GM21786 (cell line): Measurements from ENCODE around the gene MYORG.

Source experiments
- ATAC-seq: cut with Tn5 transposase; IDR thresholded peaks from one replicate; pipeline ENCODE4 v1.9.1; 2021; ENCODE audit not compliant: unreplicated experiment

MYORG gene

DNA sequence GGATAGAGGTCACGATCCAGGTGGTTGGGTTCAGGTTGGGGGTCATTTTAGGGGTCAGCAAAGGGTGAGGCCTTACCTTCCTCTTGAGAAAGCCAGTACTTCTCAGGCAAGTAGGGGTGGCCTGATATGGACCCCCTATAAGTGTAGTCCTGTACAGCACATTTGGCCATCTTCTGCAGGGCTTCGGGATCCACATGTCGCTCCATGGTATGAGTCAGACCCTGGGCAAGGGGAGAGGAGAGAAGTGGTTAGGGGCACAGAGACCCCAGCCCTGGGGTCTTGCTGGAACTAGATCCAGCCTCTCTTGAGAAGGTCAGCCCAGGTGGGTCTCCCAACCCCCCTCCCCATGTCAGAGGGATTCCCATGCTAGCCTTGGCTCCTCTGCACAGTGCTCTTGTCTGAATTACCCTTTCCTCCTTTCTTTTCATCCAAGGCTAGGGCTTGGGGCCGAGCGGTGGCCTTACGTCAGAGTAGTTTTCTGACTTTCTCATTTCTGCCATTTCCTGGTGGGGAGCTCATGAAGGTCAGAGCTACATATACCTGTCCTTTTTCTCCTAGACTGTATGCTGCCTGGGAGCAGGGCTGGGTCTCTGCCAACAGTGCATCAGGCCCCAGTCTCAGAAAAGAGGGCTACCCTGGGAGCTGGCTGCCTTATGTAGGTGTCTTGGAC lies 9.0 kb upstream of the MYORG start:
- ATAC-seq: no peak

DNA sequence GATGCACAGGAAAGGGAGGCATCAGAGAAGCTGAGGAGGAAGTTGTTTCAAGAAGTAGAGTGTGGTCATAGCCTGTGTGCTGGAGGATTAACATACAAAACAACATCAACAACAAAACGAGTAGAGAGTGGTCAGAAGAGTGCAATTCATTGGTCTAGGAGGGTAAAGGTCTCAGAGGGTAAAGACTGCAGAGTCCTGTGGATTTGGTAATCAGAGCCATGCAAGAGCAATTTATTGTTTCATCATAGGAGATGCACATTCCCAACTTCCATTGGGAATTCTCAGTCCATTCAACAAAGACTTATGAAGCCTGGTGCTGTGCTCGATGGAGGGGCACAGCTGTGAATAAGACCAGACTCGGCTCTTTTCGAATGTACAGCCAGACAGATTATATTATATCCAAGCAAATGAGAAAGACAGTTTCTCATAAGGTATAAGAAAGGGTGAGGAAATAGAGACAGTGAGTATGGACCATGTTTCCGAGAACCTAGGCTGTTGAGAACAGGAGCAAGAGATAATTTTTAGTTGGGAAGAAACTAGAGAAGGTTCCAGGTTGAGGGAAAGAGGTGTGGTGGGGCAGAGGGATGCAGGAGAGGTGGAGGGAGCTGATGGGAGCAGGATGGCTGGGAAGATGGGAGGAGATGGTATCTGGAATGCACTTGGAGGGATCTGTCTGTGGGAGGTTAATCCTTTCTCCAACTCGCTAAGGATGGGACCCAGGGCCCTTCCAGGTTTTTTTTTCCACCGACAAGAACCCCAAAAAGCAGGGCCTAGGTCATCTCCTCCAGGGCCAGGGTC lies 7.9 kb upstream of the MYORG start:
- no peak for ATAC-seq

DNA sequence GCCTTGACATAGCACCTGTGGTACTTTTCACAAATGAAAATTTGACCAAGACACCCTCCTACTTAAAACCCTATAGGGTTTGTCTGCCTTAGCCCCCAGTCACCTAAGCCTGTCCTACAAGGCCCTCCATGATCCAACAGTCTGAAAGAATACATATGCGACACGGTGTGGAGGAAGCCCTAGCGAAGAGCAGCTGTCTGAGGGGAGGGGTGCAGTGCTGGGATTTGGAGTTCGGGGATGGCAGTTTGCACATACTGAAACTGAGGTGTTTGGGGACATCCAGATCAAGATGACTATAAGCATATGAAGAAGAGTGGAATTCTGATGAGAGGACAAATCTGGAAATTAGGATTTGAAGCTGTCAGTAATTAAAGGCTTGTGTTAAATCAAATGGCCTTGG lies 7.2 kb upstream of the MYORG start:
- ATAC-seq: no peak

DNA sequence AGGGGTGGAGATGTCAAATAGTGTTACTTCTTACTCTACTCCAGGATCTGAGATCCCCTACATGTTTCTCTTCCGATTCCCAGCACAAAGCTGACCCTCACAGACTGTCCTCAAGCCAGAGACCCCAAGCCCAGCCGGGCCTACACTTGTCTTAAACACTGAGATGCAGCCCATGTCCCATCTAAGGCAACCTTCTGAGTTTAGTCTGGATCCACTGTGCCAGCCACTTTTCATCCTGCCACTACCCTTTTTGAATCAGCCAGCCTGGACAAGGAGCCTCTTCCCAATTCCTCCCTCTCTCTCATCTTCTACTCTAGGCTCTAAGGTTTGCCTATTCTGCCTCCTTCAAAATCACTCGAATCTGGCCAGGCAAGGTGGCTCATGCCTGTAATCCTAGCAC lies 6.2 kb upstream of the MYORG start:
- ATAC-seq: no peak

DNA sequence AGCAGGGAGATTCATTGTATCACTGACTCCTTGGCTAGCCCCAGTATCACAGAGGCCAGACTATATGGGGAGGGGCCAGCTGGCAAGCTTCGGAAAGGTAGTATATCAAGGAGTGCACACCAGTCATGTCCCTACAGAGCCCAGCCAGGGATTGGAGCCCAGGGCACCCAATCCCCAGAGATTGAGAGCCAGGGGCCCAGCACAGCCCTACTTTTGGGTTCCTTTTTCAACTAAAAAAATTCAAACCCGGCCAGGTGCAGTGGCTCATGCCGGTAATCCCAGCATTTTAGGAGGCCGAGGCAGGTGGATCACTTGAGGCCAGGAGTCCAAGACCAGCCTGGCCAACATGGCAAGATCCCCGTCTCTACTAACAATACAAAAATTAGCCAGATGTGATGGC lies 5.4 kb upstream of the MYORG start:
- ATAC-seq: no peak

DNA sequence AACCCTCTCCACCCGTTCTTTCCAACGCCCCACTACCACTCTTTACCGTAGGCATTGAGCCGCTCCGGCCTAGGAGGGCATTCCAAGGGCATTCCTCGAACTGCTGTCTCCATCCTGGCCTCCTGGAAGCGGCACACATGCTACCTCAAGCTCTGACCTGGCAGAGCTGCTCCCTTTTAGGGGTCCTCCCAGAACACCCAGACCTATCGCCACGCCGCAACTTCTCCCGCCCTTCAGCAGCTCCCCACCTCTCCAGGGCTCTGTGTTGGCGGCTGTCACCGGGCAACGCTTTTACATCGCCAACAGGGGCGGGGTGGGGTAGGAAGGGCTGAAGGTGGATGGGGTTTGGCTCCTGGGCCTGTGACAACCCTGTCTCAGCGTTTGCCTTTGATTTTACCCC lies 4.6 kb upstream of the MYORG start:
- ATAC-seq: no peak

DNA sequence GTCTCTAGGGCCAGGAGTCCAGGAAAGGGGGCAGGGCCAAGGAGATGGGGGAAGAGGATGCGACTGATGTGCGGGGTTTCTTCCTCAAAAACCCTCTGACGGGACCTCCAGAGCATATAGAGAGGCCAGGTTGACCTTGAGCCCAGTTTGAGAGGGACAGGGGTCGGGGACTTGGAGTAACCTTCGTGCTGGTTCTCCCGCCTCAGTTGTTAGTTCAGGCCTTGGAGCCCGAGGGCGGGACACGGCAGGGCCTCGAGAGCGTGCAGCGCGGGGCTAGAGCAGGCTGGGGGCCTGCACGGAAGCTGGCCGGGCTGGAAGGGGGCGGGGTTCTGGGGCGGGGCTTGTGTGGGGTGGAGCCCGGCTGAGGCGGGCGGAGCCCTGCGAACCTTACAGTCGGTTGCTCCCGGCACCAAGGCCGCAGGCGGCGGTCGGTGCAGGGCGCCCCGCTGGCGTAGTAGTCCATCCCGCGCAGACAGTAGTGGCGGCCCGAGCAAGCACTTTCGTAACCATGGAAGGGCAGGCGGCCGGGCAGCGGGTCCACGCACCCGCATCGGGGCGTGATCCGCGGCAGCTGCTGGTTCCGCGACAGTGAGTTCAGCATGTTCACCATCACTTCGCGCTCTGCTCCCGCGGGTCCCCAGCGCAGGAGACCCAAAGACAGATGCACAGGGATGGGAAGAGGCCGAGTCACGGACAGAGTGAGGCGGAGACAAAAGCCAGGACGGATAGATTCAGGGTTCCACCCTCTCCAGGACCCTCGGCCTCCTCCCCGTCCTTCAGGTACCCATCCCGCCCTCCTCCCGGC lies 4.0 kb upstream of the MYORG start:
- ATAC-seq: peak; percentile 24

DNA sequence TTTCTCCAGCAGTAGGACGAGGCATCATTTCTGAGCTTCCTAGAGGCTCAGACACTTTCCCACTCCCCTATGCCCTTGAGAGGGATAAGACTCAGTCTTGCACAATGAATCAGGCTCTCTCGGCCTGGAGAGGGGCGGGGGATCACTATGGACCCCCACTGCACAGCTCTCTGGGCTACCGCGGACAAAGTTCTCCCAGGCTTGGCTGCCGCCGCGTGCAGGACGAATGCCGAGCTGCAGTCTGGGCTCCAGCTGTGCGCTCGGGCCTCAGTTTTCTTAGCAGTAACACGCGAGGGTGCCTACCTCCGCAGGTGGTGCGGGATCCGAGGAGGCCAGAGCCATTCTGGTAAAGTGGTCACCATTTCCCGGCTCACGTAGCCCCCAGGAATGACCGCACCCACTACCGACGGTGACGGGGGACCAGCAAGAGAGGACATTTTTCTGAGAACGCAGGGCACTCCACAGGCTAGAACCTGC lies 3.4 kb upstream of the MYORG start:
- no peak for ATAC-seq

DNA sequence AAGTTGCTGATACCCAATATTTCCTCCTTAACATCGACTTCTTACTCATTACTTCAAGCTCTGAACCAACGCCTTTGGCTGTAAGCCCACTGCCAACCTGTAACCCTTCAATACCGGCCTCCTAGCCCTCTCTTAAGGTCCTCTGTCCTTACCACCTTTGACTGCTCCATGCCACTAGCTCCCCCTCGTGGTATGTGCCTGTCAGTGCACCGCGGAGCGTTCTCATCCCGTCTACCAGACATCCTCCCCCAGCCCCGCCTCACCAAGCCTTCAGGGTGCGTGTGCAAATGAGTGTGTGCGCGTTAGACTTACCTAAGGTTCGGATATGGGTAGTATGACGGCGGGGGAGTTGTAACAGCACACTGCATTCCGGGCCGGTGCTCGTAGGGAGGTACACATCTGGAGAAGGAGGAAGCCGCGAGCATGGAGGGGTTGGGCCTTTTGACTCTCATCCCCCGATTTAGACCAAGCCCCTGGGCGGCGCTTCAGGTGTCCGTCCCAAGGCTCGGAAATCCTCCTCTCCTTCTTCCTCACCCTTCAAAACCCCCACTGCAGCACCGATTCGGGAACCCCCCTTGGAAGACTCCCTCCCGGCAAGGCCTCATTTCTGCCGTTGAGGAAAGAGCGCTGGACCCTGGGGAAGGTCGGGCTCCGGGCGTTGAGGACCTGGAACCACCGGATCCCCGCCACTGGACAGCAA lies 2.8 kb upstream of the MYORG start:
- peak; percentile 24 for ATAC-seq

DNA sequence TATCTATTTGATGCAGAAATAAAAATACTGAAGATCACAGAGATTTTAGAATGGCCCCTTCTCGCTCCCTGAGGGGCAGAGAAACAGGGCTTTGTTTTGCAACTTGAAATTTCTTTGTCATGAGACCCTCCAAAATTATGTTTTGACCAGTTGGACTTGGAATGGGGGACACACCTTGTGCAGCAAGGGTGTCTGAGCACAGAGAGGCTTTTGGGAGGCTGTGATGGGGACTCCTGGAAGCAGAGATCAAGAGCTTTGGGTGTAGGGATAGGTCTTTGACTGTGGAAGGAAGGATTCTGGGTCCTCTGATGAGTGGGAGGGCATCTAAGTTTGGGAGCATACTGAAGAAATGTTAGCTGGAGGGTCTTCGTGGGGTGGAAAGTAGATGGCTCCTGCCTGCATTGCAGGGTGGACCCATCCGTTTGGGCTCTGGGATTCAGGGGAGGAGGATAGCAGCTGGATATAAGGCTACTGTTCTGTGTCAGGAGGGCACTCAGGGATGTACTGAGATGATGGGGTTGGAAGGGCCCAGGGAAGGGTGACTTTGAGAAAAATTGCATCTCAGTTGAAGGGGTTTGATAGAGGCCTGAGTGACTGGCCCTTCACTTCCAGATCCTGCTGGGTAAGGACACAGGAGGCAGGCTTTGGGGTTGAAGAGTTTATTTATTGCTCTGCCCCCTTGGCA lies 1.8 kb upstream of the MYORG start:
- no peak for ATAC-seq

DNA sequence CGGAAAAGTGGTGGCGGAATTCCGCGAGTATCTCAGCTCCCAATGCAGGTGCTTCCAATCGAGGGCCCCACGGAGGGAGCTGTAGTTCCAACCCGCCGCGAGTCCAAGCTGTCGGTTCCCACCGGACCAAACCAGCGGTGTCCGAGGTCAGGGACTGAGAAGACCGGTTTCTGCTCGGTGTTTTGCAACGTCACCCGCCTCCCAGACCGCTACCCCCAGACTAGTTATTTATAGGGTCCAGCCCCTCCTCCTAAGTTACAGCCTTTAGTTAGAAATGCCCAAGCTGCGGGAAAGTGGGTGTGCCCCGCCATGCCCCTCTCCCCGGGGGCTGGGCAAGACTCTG lies 677 bp upstream of the MYORG start:
- ATAC-seq: no peak

DNA sequence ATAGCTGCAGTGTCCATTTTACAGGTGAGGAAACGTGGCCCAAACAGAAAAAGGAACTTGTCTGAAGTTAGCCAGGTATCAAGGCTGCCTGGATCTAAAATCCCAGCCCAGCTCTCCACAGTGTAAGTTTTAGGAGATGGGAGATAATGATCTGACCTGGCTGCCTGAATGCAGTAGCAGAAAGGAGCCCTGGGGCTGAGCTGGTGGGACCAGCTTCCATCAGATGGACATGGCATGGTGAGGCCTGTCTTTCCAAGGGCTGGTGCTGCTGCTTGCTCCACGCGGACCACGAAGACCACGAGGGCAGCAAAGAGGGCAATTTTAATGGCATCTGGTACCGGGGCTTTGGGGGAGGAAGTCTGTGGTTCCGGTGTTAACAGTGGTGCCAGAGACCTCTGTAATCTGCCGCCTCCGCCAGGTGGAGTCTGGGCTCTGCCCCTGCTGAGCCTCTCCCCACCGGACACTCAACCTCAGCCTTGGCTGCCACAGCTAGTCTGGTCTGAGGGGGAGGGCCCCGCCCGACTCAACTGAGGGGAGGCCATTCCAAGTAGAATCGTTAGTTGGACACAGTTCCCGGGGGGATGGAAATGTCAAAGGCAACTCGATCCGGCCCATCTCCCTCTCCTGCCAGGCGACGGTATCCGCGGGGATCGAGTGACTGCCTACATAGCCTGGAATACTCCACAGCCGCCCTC lies 650 bp downstream of the MYORG start:
- no peak for ATAC-seq

DNA sequence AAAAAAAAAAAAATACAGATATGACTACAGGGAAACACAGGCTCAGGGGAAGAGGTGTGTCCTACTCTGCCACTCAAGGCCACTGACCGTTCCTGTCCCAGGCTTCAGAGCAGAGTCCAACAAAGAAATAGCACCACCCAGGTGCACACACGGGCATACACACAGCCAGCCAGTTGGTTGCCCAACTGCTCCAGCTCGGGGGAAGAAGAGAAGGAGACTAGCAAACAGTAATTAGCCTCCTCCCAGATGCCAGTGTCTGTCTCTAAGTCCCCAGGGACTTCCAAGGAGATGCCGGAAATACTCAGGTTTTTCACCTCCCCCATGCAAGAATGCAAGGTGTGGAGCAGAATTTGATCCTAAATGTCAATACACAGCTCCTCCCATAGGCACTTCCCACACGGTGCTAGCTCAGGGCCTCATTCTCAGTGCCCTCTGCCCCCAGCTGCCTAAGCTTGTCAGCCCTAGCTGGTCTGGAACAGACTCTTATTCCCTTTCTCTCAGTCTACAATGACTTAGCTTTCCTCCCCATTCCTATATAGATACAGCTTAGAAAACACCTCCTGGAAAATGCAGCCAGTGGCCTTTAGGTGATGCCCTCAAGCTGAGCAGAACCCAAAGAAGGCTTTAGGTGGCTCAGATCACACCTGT lies 1.7 kb downstream of the MYORG start:
- no peak for ATAC-seq

DNA sequence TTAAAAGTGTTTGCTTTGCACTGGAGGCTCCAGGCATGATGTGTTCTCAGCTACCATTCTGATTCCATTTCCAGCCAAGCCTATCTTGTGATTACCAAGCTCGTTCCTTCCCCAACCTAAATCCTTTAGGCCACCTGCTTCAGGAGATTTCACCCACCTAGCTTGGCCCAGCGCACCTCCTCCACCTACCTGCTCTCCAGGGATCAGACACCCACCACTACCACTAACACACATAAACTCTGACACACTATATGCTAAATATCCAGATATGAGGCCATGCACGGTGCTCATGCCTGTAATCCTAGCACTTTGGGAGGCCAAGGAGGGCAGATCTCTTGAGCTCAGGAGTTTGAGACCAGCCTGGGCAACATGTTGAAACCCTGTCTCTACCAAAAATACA lies 2.4 kb downstream of the MYORG start:
- no peak for ATAC-seq

DNA sequence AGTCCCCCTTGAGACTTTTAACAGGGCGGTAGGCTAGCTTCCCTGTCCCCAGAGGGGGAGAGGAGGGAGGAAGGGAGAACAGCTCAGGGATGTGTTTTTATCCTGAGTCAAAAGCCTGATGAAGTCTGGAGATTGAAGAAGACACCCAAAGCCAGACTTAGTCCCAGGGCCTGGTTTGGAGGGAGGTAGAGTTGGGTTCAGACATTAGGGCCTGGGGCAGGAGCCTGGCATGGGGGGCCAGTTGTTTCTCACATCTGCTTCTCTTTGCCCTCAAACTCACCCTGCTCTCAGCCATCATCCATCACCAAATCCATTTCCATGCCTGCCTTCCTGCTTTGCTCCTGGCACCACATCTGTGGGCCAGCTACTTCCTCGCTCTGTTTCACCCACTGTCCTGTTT lies 2.9 kb downstream of the MYORG start:
- ATAC-seq: no peak

DNA sequence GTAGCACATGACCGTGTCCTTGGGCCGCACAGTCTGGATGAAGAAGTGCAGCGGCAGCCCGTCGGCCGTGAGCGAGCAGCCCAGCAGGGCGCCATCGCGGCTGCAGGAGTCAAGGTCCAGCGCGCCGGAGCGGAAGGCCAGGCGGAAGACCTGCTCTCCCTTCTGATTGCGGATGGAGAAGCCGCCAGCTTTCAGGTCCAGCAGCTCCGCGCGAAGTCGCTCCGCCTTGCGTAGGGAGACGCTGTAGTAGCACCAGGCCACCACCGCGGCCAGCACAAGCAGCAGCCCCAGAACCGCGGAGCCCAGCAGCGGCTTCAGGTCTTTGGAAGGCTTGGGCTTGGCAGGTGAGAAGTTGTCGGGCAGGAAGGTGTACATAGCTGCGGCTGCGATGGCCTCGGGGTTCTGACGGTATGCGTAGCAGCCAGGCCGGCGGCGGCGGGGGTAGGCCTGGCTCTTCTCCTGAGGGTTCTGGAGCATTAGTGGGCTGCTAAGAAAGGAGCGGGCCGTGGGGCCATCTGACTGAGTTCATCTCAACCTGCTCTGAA lies 4.2 kb downstream of the MYORG start:
- no peak for ATAC-seq

DNA sequence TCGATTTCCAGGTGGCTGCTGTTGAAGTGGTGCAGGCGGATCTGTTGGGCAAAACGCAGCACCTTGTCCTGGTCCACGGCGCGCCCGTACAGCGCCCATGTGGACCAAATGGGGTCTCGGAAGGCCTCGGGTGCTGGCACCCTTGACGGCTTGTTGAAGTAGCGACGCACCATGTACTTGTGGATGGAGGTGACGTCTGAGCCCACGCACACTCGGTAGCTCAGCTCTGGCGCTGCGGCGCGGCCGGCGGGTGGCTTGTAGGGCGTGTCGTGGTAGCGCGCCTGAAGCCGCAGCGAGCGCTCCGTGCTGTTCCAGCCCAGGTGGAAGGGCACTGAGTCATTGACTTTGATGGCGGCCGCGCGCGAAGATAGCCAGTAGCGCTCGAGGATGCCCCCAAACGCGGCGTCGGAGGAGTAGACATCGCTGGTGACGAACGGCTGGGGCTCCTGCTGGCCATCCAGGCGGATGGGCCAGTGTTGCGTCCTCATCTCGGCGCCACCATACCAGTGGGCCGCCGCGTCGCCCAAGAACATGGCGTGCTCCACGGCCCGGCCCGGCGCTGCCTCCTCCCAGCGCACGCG lies 4.7 kb downstream of the MYORG start:
- ATAC-seq: no peak

DNA sequence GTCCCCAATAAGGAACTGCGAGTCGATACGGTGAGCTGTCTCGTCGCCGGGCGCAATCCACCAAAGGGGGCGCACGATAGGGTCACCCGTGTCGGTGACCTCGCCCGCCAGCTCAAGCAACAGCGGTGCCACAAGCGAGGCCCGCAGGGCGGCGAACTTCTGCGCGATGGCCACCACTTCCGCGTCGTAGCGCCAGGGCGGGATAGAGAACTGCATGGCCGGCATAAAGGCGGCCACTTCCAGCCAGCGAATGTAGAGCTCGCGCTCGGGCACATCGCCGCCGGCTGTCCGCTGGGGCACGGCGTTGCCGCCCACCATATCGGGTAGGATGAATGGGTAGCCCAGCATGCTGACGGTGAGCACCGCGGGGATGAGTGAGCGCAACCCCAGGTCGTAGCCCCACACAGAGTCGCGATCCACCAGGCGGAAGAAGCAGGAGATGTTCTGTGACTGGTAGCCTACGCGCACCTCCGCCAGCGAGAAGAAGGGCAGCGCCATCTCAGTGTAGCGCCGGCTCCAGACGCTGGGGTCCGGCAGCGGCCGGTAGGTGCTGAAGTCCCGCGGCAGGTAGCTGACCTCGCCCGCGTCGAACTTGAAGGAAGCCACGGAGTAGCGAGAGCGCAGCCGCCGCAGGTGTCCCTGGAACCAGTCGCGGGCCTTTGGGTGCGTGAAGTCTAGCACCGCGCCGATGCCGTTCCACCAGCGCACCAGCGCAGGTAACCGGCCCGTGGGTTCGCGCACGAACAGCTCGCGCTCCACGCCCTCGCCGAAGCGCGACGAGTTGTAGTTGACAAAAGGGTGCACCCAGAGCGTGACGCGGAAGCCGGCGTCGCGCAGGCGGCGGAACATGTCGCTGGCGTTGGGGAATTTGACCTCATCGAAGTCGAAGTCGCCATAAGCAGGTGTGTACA lies 5.5 kb downstream of the MYORG start:
- ATAC-seq: no peak
